H1 (cell line): ENCODE results near the gene UQCRQ. TPM values are rescaled to one million over a fixed set of nuclear protein-coding genes. Genes with fewer than 3 reads are reported as not detected.

Experiments used
- ASH2L ChIP-seq: fragments of 200-600, 300-600 bp; sonication (generic); IDR thresholded peaks from one replicate; pipeline ENCODE4 v1.7.1; 2017; ENCODE audit warnings: low read length
- CHD7 ChIP-seq: fragments of 300-600 bp; sonication (generic); IDR thresholded peaks from 2 replicates; pipeline ENCODE4 v1.7.1; 2012; ENCODE audit warnings: low read length, moderate library complexity, mild to moderate bottlenecking, inconsistent platforms; ENCODE audit not compliant: insufficient replicate concordance
- CREB1 ChIP-seq: IDR thresholded peaks from 2 replicates; pipeline ENCODE4 v1.6.1; 2012; ENCODE audit warnings: inconsistent platforms
- CTBP2 ChIP-seq: IDR thresholded peaks from 2 replicates; pipeline ENCODE4 v1.7.0; 2011; ENCODE audit warnings: borderline replicate concordance, mild to moderate bottlenecking, moderate library complexity, mixed read lengths, low read length; ENCODE audit not compliant: insufficient read depth, insufficient read length
- MAFK ChIP-seq: IDR thresholded peaks from 2 replicates; pipeline ENCODE4 v1.6.1; 2012; ENCODE audit warnings: low read depth, mild to moderate bottlenecking, improper control_type of control experiment, low read length
- NRF1 ChIP-seq: IDR thresholded peaks from 2 replicates; pipeline ENCODE4 v1.6.1; 2011; ENCODE audit warnings: mild to moderate bottlenecking, low read depth, low read length, improper control_type of control experiment
- POLR2AphosphoS5 ChIP-seq: IDR thresholded peaks from 2 replicates; pipeline ENCODE4 v1.6.1; 2011; ENCODE audit warnings: low read depth, low read length
- RFX5 ChIP-seq: IDR thresholded peaks from 2 replicates; pipeline ENCODE4 v1.6.1; 2011; ENCODE audit warnings: low read depth, low read length, improper control_type of control experiment, borderline replicate concordance
- SP2 ChIP-seq: IDR thresholded peaks from 2 replicates; pipeline ENCODE4 v1.6.1; 2012; ENCODE audit warnings: mild to moderate bottlenecking, low read length, inconsistent platforms
- polyA plus RNA-seq, 7 experiments: library from polyadenylated mRNA; depleted of rRNA in 3 of 7; stranded (reverse) in 5 of 7; unstranded in 2 of 7; fragments of >200 nt in 5 of 7; fragments of 200-250 nt in 2 of 7; gene quantifications; 1 replicate in 5 of 7; 2 replicates in 1 of 7; 4 replicates in 1 of 7; pipeline versions ENCODE4 v1.2.1 to v1.2.3, GENCODE V29; 2011 to 2013; ENCODE audit warnings: missing spikeins in 2 of 7, mixed read lengths in 2 of 7
- total RNA-seq: library from RNA; stranded (reverse); fragmentation: NEBNext Ultra II Directional; extraction: Animal tissue kit (Norgen Biotek cat#: 25700); gene quantifications from 2 replicates; pipeline ENCODE4 v1.2.1, GENCODE V29; 2021

UQCRQ gene
- total and polyA plus RNA-seq, 2 of the 8 experiments (the other 6 are each of a cell fraction or from before 2014, with no cell fraction given): 177 to 293 TPM

DNA sequence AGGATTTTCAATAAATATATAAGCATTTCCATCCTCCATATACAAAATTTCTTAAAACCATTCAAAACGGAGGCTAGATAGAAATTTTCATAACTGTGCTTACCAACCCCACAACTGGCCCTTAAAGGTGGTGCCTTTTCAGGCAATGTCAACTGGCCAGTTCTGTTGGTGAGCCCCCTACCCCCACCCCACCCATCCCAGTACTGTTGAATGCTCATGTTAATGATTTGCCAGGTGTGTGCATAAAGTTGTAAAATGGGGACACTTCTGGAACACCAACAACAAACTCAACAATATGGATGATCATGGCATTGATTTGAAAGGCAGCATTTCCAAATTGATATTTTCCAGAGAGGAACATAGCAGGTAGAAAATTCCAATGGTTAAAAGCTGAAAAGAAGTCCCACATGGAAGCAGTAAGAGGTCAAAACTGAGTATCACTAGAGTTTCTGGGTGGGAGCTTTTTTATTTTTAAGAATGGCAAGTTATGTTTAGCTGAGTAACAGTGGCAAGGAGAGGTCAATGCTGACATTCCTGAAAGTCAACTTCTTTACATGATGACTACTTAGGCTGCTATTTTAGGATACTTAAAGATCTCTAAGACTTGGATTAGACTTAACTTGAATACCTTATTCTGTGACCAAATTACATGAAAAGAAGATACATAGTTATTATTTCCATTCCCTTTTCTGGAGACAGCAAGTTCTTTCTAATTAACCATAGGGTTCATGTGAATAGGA, 9.7 kb downstream of the UQCRQ start (continued):
- TF ChIP-seq CHD7 (no peak), MAFK (no peak), CTBP2 (no peak), CREB1 (no peak), NRF1 (no peak), RFX5 (no peak), ASH2L (no peak), POLR2AphosphoS5 (no peak), SP2 (no peak)
